MM.1S (cell line): ENCODE results near the gene C4BPB.
"Not testable (repeated sequence)": the region's sequence is repeated elsewhere in the genome, so short reads cannot be mapped to it uniquely, and the experiment has no call there.

Source experiments
- DNase-seq: peaks from one replicate; pipeline ENCODE4 v3.0.0-alpha.2; 2015
- H2AFZ ChIP-seq: fragments of 300-600 bp; sonication (generic); 2 replicates; pipeline ENCODE4 v1.6.0; 2016; ENCODE audit warnings: antibody characterized with exemption, low read length
- H3F3A ChIP-seq: fragments of 300-600 bp; sonication (generic); 2 replicates; pipeline ENCODE4 v1.6.1; 2016; ENCODE audit warnings: mild to moderate bottlenecking, antibody characterized with exemption, low read length, moderate library complexity, mixed read lengths; ENCODE audit not compliant: insufficient read depth
- H3K27ac ChIP-seq: fragments of 300-600 bp; sonication (generic); 2 replicates; pipeline ENCODE4 v1.5.1; 2016; ENCODE audit warnings: mild to moderate bottlenecking, low read length
- H3K27me3 ChIP-seq: fragments of 300-600 bp; sonication (generic); replicated peaks from 2 replicates; pipeline ENCODE4 v1.6.0; 2016; ENCODE audit warnings: low read length; ENCODE audit not compliant: insufficient read depth
- H3K36me3 ChIP-seq: fragments of 300-600 bp; sonication (generic); replicated peaks from 2 replicates; pipeline ENCODE4 v1.6.1; 2016; ENCODE audit warnings: mild to moderate bottlenecking, low read length, mixed read lengths; ENCODE audit not compliant: insufficient read depth
- H3K4me1 ChIP-seq: fragments of 300-600 bp; sonication (generic); 2 replicates; pipeline ENCODE4 v1.6.1; 2016; ENCODE audit warnings: low read length, mixed read lengths
- H3K4me2 ChIP-seq: fragments of 300-600 bp; sonication (generic); 2 replicates; pipeline ENCODE4 v1.6.0; 2016; ENCODE audit warnings: low read depth, low read length
- H3K4me3 ChIP-seq: fragments of 300-600 bp; sonication (generic); 2 replicates; pipeline ENCODE4 v1.5.1; 2016; ENCODE audit warnings: low read length, mixed read lengths
- H3K79me2 ChIP-seq: fragments of 300-600 bp; sonication (generic); 2 replicates; pipeline ENCODE4 v1.6.1; 2016; ENCODE audit warnings: mixed run types, low read length, mixed read lengths
- H3K9ac ChIP-seq: fragments of 300-600 bp; sonication (generic); 2 replicates; pipeline ENCODE4 v1.6.1; 2016; ENCODE audit warnings: low read length, mixed read lengths
- H3K9me2 ChIP-seq: fragments of 300-600 bp; sonication (generic); replicated peaks from 2 replicates; pipeline ENCODE4 v1.6.1; 2016; ENCODE audit warnings: mild to moderate bottlenecking, low read length, mixed read lengths; ENCODE audit not compliant: insufficient read depth
- H3K9me3 ChIP-seq: fragments of 300-600 bp; sonication (generic); replicated peaks from 2 replicates; pipeline ENCODE4 v1.6.1; 2016; ENCODE audit warnings: mild to moderate bottlenecking, low read length, mixed read lengths; ENCODE audit not compliant: insufficient read depth
- H4K20me1 ChIP-seq: fragments of 300-600 bp; sonication (generic); 2 replicates; pipeline ENCODE4 v1.6.1; 2016; ENCODE audit warnings: mild to moderate bottlenecking, low read length, moderate library complexity, mixed read lengths; ENCODE audit not compliant: insufficient read depth
- CTCF ChIP-seq: fragments of 300-600 bp; sonication (generic); IDR thresholded peaks from 2 replicates; pipeline ENCODE4 v1.5.1; 2016; ENCODE audit warnings: antibody characterized with exemption, low read length, mixed read lengths
- EZH2 ChIP-seq: fragments of 300-600 bp; sonication (generic); optimal IDR thresholded peaks from 2 replicates; pipeline ENCODE3; 2017; ENCODE audit warnings: low read depth, mild to moderate bottlenecking, antibody characterized with exemption, low read length, mixed read lengths
- EZH2phosphoT487 ChIP-seq: fragments of 300-600 bp; sonication (generic); IDR thresholded peaks from 2 replicates; pipeline ENCODE4 v1.6.1; 2018; ENCODE audit warnings: antibody characterized with exemption, low read length

Gene C4BPB

GRCh38 chr1:207088701-207089626 is at the start of gene C4BPB:
C4BPB (plus strand) TSS chr1:207088860; CDS start chr1:207089532, 672 bp downstream.
- Histone ChIP-seq H3K79me2 (no peaks in the 10 kb centered on the region), H3K4me1 (peaks cover 12% of the 10 kb centered on the region)
- TF ChIP-seq CTCF (no peak), EZH2phosphoT487 (no peak), EZH2 (no peak)

GRCh38 chr1:207039380-207040180 is 49.1 kb upstream of the C4BPB start:
- H3K4me3 ChIP-seq, result no peak overlapping the region
- no peak overlapping the region for H3K4me2 ChIP-seq
- no peak overlapping the region for H3K27ac ChIP-seq
- no peak overlapping the region for H3K9ac ChIP-seq
- 0 out of 2 replicates have a peak, but pooled peaks cover 5% of the 10 kb centered on the region for H3K27me3 ChIP-seq
- H2AFZ ChIP-seq, result no peak overlapping the region
- H4K20me1 ChIP-seq, result 0 out of 2 replicates have a peak, but pooled peaks cover 3% of the 10 kb centered on the region
- DNase-seq, result no peak
- no peaks in the 10 kb centered on the region for H3F3A ChIP-seq
- H3K36me3 ChIP-seq, result no peaks in the 10 kb centered on the region
- no peaks in the 10 kb centered on the region for H3K4me1 ChIP-seq
- H3K9me3 ChIP-seq, result no peaks in the 10 kb centered on the region
- no peaks in the 10 kb centered on the region for H3K9me2 ChIP-seq
- peaks cover 10% of the 10 kb centered on the region for H3K79me2 ChIP-seq
- no peak for TF ChIP-seq EZH2phosphoT487
- no peak for TF ChIP-seq CTCF
- TF ChIP-seq EZH2, result no peak

More at GRCh38 chr1:207088701-207089626, at the start of gene C4BPB:
- Histone ChIP-seq H2AFZ (peak within 1 kb of the TSS; percentile 13), H3K27me3 (no peaks in the 10 kb centered on the region), H3K4me2 (0 out of 2 replicates have a peak within 1 kb of the TSS, but pooled peaks have one; percentile 9), H3K9me2 (no peaks in the 10 kb centered on the region), H4K20me1 (no peaks in the 10 kb centered on the region), H3K9me3 (no peaks in the 10 kb centered on the region), H3K27ac (0 out of 2 replicates have a peak within 1 kb of the TSS, but pooled peaks have one; percentile 3), H3K4me3 (peak within 1 kb of the TSS; percentile 4; the same call in 1 of the 2 replicates), H3K9ac (no peak within 1 kb of the TSS), H3F3A (no peaks in the 10 kb centered on the region), H3K36me3 (no peaks in the 10 kb centered on the region)
- peak; percentile 40 for DNase-seq

- H3K27me3 ChIP-seq, result 0 out of 2 replicates have a peak, but pooled peaks cover 5% of the 10 kb centered on the region
- H3K9me3 ChIP-seq, result no peaks in the 10 kb centered on the region
- H3K36me3 ChIP-seq, result peaks cover under 1% of the 10 kb centered on the region; the same call in 1 of the 2 replicates
- no peak overlapping the region for H2AFZ ChIP-seq
- no peak overlapping the region for H3K4me3 ChIP-seq
- H3K9ac ChIP-seq, result no peak overlapping the region
- no peaks in the 10 kb centered on the region for H3K9me2 ChIP-seq
- H4K20me1 ChIP-seq, result 0 out of 2 replicates have a peak, but pooled peaks cover 3% of the 10 kb centered on the region
- no peak overlapping the region for H3K4me2 ChIP-seq
- H3K79me2 ChIP-seq, result peaks cover 15% of the 10 kb centered on the region
- H3K4me1 ChIP-seq, result no peaks in the 10 kb centered on the region
- no peak for TF ChIP-seq EZH2phosphoT487
- TF ChIP-seq EZH2, result no peak
- TF ChIP-seq CTCF, result no peak
- no peaks in the 10 kb centered on the region for H3F3A ChIP-seq
- DNase-seq, result no peak
- no peak overlapping the region for H3K27ac ChIP-seq
Observed at GRCh38 chr1:207040181-207040533, 48.5 kb upstream of the C4BPB start.

GRCh38 chr1:207041397-207041796 is 47.3 kb upstream of the C4BPB start:
- not testable (repeated sequence) for H4K20me1 ChIP-seq, H3K9ac ChIP-seq, DNase-seq, H3F3A ChIP-seq, H3K4me3 ChIP-seq, H3K9me2 ChIP-seq, H3K4me2 ChIP-seq, H2AFZ ChIP-seq, H3K27me3 ChIP-seq, H3K4me1 ChIP-seq, H3K36me3 ChIP-seq, H3K27ac ChIP-seq, H3K9me3 ChIP-seq
- H3K79me2 ChIP-seq, result peaks cover 27% of the 10 kb centered on the region
